SK-N-SH (cell line): ENCODE data around the gene SP4. TPM values are rescaled to one million over a fixed set of nuclear protein-coding genes. Genes with fewer than 3 reads are reported as not detected.

Experiments
- CTCF ChIA-PET: fragments of 300-600, 350-600 bp; formaldehyde crosslinking; extraction: SDS; loops from one replicate; lab custom pipeline; 2021; lab: Yijun Ruan, JAX
- POLR2A ChIA-PET: fragments of 350-600 bp; sonication (Branson Sonifier 250); formaldehyde crosslinking; extraction: SDS; loops from one replicate; lab custom pipeline; 2020; ENCODE audit warnings: antibody characterized with exemption, inconsistent platforms; lab: Yijun Ruan, JAX
- DNase-seq: peaks from one replicate; pipeline ENCODE4 v3.0.0; 2012
- H2AFZ ChIP-seq: fragments of 200-600 bp; sonication (generic); 2 replicates; pipeline ENCODE4 v1.8.1; 2016; ENCODE audit warnings: antibody characterized with exemption, mild to moderate bottlenecking, low read depth
- H3F3A ChIP-seq: fragments of 200-600 bp; sonication (generic); replicated peaks from 2 replicates; pipeline ENCODE3; 2016; ENCODE audit warnings: antibody characterized with exemption, mild to moderate bottlenecking; ENCODE audit not compliant: insufficient read depth
- H3K27ac ChIP-seq, 2 experiments: fragments of 200-500 bp in 1 of 2; fragments of 200-600 bp in 1 of 2; sonication (Bioruptor generic) in 1 of 2; sonication (generic), shearing (Covaris generic) in 1 of 2; 2 replicates each; pipeline versions ENCODE4 v1.5.1 to v1.6.1; 2014 to 2016; ENCODE audit warnings: low read depth in 2 of 2, inconsistent platforms in 1 of 2, low read length in 1 of 2, mild to moderate bottlenecking in 1 of 2, mixed read lengths in 1 of 2
- H3K27me3 ChIP-seq: fragments of 200-600 bp; sonication (generic), shearing (Covaris generic); 2 replicates; pipeline ENCODE4 v1.6.1; 2016; ENCODE audit warnings: mixed run types; ENCODE audit not compliant: insufficient read depth
- H3K36me3 ChIP-seq, 2 experiments: fragments of 200-500 bp in 1 of 2; fragments of 200-600 bp in 1 of 2; sonication (Bioruptor generic) in 1 of 2; sonication (generic) in 1 of 2; replicated peaks in 1 of 2; 2 replicates each; pipeline versions ENCODE3 to v1.5.1; 2014 to 2016; ENCODE audit warnings: low read length in 1 of 2, mild to moderate bottlenecking in 1 of 2; ENCODE audit not compliant: insufficient read depth in 2 of 2, control insufficient read depth in 1 of 2
- H3K4me1 ChIP-seq, 2 experiments: fragments of 200-500 bp in 1 of 2; fragments of 200-600 bp in 1 of 2; sonication (Bioruptor generic) in 1 of 2; sonication (generic), shearing (Covaris generic) in 1 of 2; 2 replicates each; pipeline versions ENCODE4 v1.5.1 to v1.6.1; 2014 to 2016; ENCODE audit warnings: low read depth in 1 of 2, low read length in 1 of 2, mixed run types in 1 of 2; ENCODE audit not compliant: insufficient read depth in 2 of 2, control insufficient read depth in 1 of 2
- H3K4me2 ChIP-seq: fragments of 200-600 bp; sonication (generic), shearing (Covaris generic); 2 replicates; pipeline ENCODE4 v1.6.1; 2017; ENCODE audit warnings: mixed run types
- H3K4me3 ChIP-seq, 2 experiments: fragments of 200-500 bp in 1 of 2; fragments of 200-600 bp in 1 of 2; sonication (Bioruptor generic) in 1 of 2; sonication (generic), shearing (Covaris generic) in 1 of 2; 2 replicates each; pipeline versions ENCODE4 v1.5.1 to v1.8.1; 2014 to 2016; ENCODE audit warnings: low read depth in 2 of 2, inconsistent platforms in 1 of 2, low read length in 1 of 2, mild to moderate bottlenecking in 1 of 2, mixed read lengths in 1 of 2, moderate library complexity in 1 of 2
- H3K79me2 ChIP-seq: fragments of 200-600 bp; sonication (generic); 2 replicates; pipeline ENCODE4 v1.8.1; 2017; ENCODE audit warnings: mild to moderate bottlenecking; ENCODE audit not compliant: insufficient read depth
- H3K9ac ChIP-seq: fragments of 200-600 bp; sonication (generic); 2 replicates; pipeline ENCODE4 v1.6.1; 2017; ENCODE audit warnings: mixed run types
- H3K9me2 ChIP-seq: fragments of 200-600 bp; sonication (generic); 2 replicates; pipeline ENCODE4 v1.6.1; 2017; ENCODE audit warnings: mixed run types
- H3K9me3 ChIP-seq: fragments of 200-600 bp; sonication (generic); 2 replicates; pipeline ENCODE4 v1.6.1; 2017; ENCODE audit warnings: mixed run types, mild to moderate bottlenecking, moderate library complexity
- H4K20me1 ChIP-seq: fragments of 200-600 bp; sonication (generic); 2 replicates; pipeline ENCODE4 v1.6.1; 2017; ENCODE audit warnings: mild to moderate bottlenecking, mixed run types; ENCODE audit not compliant: insufficient read depth
- CTCF ChIP-seq: fragments of 200-600 bp; sonication (generic); IDR thresholded peaks from 2 replicates; pipeline ENCODE4 v1.6.1; 2017; ENCODE audit warnings: antibody characterized with exemption, mild to moderate bottlenecking, moderate library complexity
- EP300 ChIP-seq, 2 experiments: IDR thresholded peaks; 2 replicates each; pipeline versions ENCODE4 v1.4.0 to v1.6.1; 2012; ENCODE audit warnings: borderline replicate concordance in 1 of 2, low read depth in 1 of 2, low read length in 1 of 2
- EZH2phosphoT487 ChIP-seq: fragments of 200-600 bp; sonication (generic); IDR thresholded peaks from 2 replicates; pipeline ENCODE4 v1.6.1; 2017; ENCODE audit warnings: low read depth, mixed run types, mild to moderate bottlenecking, antibody characterized with exemption, moderate library complexity, borderline replicate concordance
- GATA2 ChIP-seq: sonication (generic); formaldehyde crosslinking; IDR thresholded peaks from 2 replicates; pipeline ENCODE4 v1.5.0; 2020; ENCODE audit warnings: mild to moderate bottlenecking, missing genetic modification reagents
- NFIC ChIP-seq: IDR thresholded peaks from 2 replicates; pipeline ENCODE4 v1.4.0; 2012; ENCODE audit warnings: borderline replicate concordance
- POLR2AphosphoS5 ChIP-seq: IDR thresholded peaks from 2 replicates; pipeline ENCODE4 v1.6.1; 2012; ENCODE audit warnings: low read depth, low read length
- RAD21 ChIP-seq: IDR thresholded peaks from 2 replicates; pipeline ENCODE4 v1.6.1; 2012; ENCODE audit warnings: mild to moderate bottlenecking, low read length
- REST ChIP-seq: IDR thresholded peaks from 2 replicates; pipeline ENCODE4 v1.6.1; 2012; ENCODE audit warnings: mild to moderate bottlenecking, low read depth, low read length, moderate library complexity
- SIN3A ChIP-seq: IDR thresholded peaks from 2 replicates; pipeline ENCODE4 v1.6.1; 2012; ENCODE audit warnings: low read depth, mild to moderate bottlenecking, low read length, moderate library complexity, borderline replicate concordance
- USF1 ChIP-seq: IDR thresholded peaks from 2 replicates; pipeline ENCODE4 v1.4.0; 2012; ENCODE audit warnings: low read depth, borderline replicate concordance
- ZBTB33 ChIP-seq: IDR thresholded peaks from 2 replicates; pipeline ENCODE4 v1.4.0; 2012; ENCODE audit warnings: low read depth, borderline replicate concordance
- WGBS: methylation state at CpG from one replicate; pipeline ENCODE4 v1.1.6; 2017; ENCODE audit warnings: low lambda C conversion rate; 5-methylcytosine and 5-hydroxymethylcytosine counted together
- polyA plus RNA-seq, 3 experiments: library from polyadenylated mRNA; depleted of rRNA; stranded (reverse); fragments of >200 nt; gene quantifications; 2 replicates each; pipeline ENCODE4 v1.2.3, GENCODE V29; 2012

Gene SP4
- polyA plus RNA-seq, 1 of the 3 experiments (the other 2 are of a cell fraction): 1.1 TPM

- no peaks in the 10 kb centered on the region for H3K36me3 ChIP-seq
- H4K20me1 ChIP-seq: no peaks in the 10 kb centered on the region
- no peak overlapping the region for H3K4me3 ChIP-seq
- no peaks in the 10 kb centered on the region for H3K4me1 ChIP-seq
- no peaks in the 10 kb centered on the region for H3K9me2 ChIP-seq
- H3K9me3 ChIP-seq: no peaks in the 10 kb centered on the region
- WGBS: 48% methylated on average over 5 of the region's 5 CpGs
- H3K27me3 ChIP-seq: no peaks in the 10 kb centered on the region
- no peak overlapping the region for H2AFZ ChIP-seq
- DNase-seq: no peak
- ChIA-PET POLR2A (no interaction called here), CTCF (no interaction called here)
- no peak overlapping the region for H3K4me2 ChIP-seq
- H3K27ac ChIP-seq: no peak overlapping the region
- H3K9ac ChIP-seq: no peak overlapping the region
- TF ChIP-seq ZBTB33 (no peak), POLR2AphosphoS5 (no peak), EZH2phosphoT487 (no peak), RAD21 (no peak), USF1 (no peak), REST (no peak), SIN3A (no peak), NFIC (no peak), CTCF (no peak), GATA2 (CRISPR knock-in tag) (no peak), EP300 (IDR thresholded peaks at IDR 0.05; ENCODE audit: borderline replicate concordance in 1 of 2, low read depth in 1 of 2, low read length in 1 of 2) (no peak)
- H3F3A ChIP-seq: no peaks in the 10 kb centered on the region
- no peaks in the 10 kb centered on the region for H3K79me2 ChIP-seq
Observed at GRCh38 chr7:21401944-21402343, 25.9 kb upstream of the SP4 start.
